ENCODE results near the gene GULP1.

Gene GULP1

GRCh38 chr2:188327518-188328213 lies 36.0 kb downstream of the GULP1 start:
- ATAC-seq, result no peak

GRCh38 chr2:188328419-188328818 lies 36.7 kb downstream of the GULP1 start:
- H3K4me1 Mint-ChIP-seq, result no peaks in the 10 kb centered on the region

More at GRCh38 chr2:188327518-188328213, 36.0 kb downstream of the GULP1 start:
- H3K9me3 Mint-ChIP-seq, result peaks cover 5% of the 10 kb centered on the region
- no peak for DNase-seq (ENCODE audit: low spot score in 2 of 2)
- no peaks in the 10 kb centered on the region for H3K4me1 Mint-ChIP-seq
- no peak overlapping the region for H3K27ac Mint-ChIP-seq
- H3K36me3 Mint-ChIP-seq, result no peaks in the 10 kb centered on the region
- no peak overlapping the region for H3K4me3 Mint-ChIP-seq

GRCh38 chr2:188330316-188331053 lies 38.8 kb downstream of the GULP1 start:
- H3K27ac Mint-ChIP-seq, result no peak overlapping the region

More at GRCh38 chr2:188328419-188328818, 36.7 kb downstream of the GULP1 start:
- DNase-seq (ENCODE audit: low spot score in 2 of 2) (no peak), ATAC-seq (no peak)
- Mint-ChIP-seq H3K27ac (no peak overlapping the region), H3K4me3 (no peak overlapping the region), H3K9me3 (no peaks in the 10 kb centered on the region), H3K36me3 (no peaks in the 10 kb centered on the region)

DNA sequence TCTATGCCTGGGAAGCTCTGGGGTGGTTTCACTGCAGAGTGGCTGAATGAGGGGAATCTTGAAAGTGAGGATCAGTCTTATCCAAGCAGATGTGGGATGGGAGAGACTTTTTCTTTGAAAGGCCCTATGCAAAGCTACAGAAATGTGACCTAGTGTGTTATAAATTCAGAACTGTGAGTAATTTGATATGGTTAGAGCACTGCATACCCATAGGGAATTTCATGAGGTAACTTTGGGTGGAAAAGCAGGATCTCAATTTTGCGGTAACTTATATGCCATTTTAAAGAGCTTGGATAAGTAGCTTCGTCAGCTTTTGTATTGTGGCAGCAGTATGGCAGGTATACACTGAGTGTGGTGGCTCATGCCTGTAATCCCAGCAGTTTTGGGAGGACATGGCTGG lies 40.9 kb downstream of the GULP1 start:
- Mint-ChIP-seq H3K4me3 (no peak overlapping the region), H3K4me1 (no peaks in the 10 kb centered on the region), H3K27ac (no peak overlapping the region), H3K36me3 (no peaks in the 10 kb centered on the region), H3K9me3 (no peaks in the 10 kb centered on the region)
- DNase-seq (ENCODE audit: low spot score in 2 of 2), result no peak
- ATAC-seq, result no peak

More at GRCh38 chr2:188330316-188331053, 38.8 kb downstream of the GULP1 start:
- no peaks in the 10 kb centered on the region for H3K36me3 Mint-ChIP-seq
- H3K9me3 Mint-ChIP-seq, result no peaks in the 10 kb centered on the region
- DNase-seq (ENCODE audit: low spot score in 2 of 2) (no peak), ATAC-seq (no peak)
- H3K4me3 Mint-ChIP-seq, result no peak overlapping the region
- H3K4me1 Mint-ChIP-seq, result no peaks in the 10 kb centered on the region

GRCh38 chr2:188333751-188334524 lies 42.3 kb downstream of the GULP1 start:
- ATAC-seq (no peak), DNase-seq (ENCODE audit: low spot score in 2 of 2) (no peak)
- H3K36me3 Mint-ChIP-seq, result no peaks in the 10 kb centered on the region
- no peak overlapping the region for H3K27ac Mint-ChIP-seq
- no peak overlapping the region for H3K4me3 Mint-ChIP-seq
- H3K4me1 Mint-ChIP-seq, result no peaks in the 10 kb centered on the region
- H3K9me3 Mint-ChIP-seq, result no peaks in the 10 kb centered on the region

GRCh38 chr2:188338463-188338862 lies 46.8 kb downstream of the GULP1 start:
- H3K4me3 Mint-ChIP-seq, result no peak overlapping the region
- H3K4me1 Mint-ChIP-seq, result no peaks in the 10 kb centered on the region
- no peaks in the 10 kb centered on the region for H3K36me3 Mint-ChIP-seq
- H3K9me3 Mint-ChIP-seq, result no peaks in the 10 kb centered on the region
- DNase-seq (ENCODE audit: low spot score in 2 of 2) (no peak), ATAC-seq (no peak)
- no peak overlapping the region for H3K27ac Mint-ChIP-seq

DNA sequence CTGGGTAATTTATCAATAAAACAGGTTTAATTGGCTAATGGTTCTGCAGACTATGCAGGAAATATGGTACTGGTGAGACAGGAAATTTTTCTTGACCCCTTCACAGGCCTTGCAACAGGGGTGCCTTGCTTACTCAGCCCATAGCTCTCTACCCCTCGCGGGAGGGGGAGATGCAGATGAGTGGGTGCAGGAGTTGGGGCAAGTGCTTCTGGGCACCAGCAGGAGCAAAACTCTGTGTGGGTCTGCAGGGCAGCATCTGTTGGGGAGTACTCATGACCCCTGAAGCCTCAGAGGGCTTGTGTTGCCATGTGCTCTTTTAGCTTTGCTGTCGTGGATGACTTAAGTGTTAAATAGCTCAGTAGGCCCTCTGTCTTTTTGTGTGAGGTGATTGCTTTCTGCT lies 48.6 kb downstream of the GULP1 start:
- H3K27ac Mint-ChIP-seq, result no peak overlapping the region
- no peaks in the 10 kb centered on the region for H3K36me3 Mint-ChIP-seq
- ATAC-seq, result no peak
- no peaks in the 10 kb centered on the region for H3K9me3 Mint-ChIP-seq
- DNase-seq (ENCODE audit: low spot score in 2 of 2), result no peak
- H3K4me3 Mint-ChIP-seq, result no peak overlapping the region
- H3K4me1 Mint-ChIP-seq, result no peaks in the 10 kb centered on the region

- no peak overlapping the region for H3K4me3 Mint-ChIP-seq
- H3K27ac Mint-ChIP-seq, result no peak overlapping the region
- H3K36me3 Mint-ChIP-seq, result no peaks in the 10 kb centered on the region
- no peaks in the 10 kb centered on the region for H3K9me3 Mint-ChIP-seq
- H3K4me1 Mint-ChIP-seq, result no peaks in the 10 kb centered on the region
- DNase-seq (ENCODE audit: low spot score in 2 of 2), result no peak
- no peak for ATAC-seq
Measured at GRCh38 chr2:188345020-188345419, 53.3 kb downstream of the GULP1 start.

DNA sequence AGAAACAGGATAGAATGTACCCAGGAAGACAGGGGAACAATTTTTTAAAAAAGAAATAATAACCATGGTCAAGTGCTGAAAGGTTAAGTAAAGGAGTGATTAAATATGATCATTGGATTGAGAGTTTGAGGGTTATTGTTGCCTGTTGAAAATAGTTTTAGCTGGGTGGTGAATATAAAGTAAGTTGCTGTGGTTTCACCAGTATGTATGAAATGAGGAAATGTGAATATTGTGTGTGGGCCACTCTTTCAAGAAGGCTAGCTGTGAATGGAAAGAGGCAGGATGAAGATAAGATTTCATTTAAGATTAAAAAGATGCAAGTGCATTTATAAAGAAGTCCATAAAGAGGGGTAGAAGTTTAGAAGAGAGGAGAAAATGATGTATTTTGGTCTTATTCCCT lies 53.8 kb downstream of the GULP1 start:
- ATAC-seq (no peak), DNase-seq (ENCODE audit: low spot score in 2 of 2) (no peak)
- Mint-ChIP-seq H3K9me3 (no peaks in the 10 kb centered on the region), H3K27ac (no peak overlapping the region), H3K4me3 (no peak overlapping the region), H3K4me1 (no peaks in the 10 kb centered on the region), H3K36me3 (no peaks in the 10 kb centered on the region)

- H3K4me3 Mint-ChIP-seq, result no peak overlapping the region
- H3K36me3 Mint-ChIP-seq, result no peaks in the 10 kb centered on the region
- DNase-seq (ENCODE audit: low spot score in 2 of 2) (no peak), ATAC-seq (no peak)
- H3K27ac Mint-ChIP-seq, result no peak overlapping the region
- H3K4me1 Mint-ChIP-seq, result no peaks in the 10 kb centered on the region
- no peaks in the 10 kb centered on the region for H3K9me3 Mint-ChIP-seq
Measured at GRCh38 chr2:188345831-188346458, 54.3 kb downstream of the GULP1 start.

- Mint-ChIP-seq H3K27ac (no peak overlapping the region), H3K9me3 (no peaks in the 10 kb centered on the region), H3K36me3 (no peaks in the 10 kb centered on the region), H3K4me3 (no peak overlapping the region), H3K4me1 (no peaks in the 10 kb centered on the region)
- no peak for DNase-seq (ENCODE audit: low spot score in 2 of 2)
- ATAC-seq, result no peak
Measured at GRCh38 chr2:188349019-188349418, 57.3 kb downstream of the GULP1 start.

DNA sequence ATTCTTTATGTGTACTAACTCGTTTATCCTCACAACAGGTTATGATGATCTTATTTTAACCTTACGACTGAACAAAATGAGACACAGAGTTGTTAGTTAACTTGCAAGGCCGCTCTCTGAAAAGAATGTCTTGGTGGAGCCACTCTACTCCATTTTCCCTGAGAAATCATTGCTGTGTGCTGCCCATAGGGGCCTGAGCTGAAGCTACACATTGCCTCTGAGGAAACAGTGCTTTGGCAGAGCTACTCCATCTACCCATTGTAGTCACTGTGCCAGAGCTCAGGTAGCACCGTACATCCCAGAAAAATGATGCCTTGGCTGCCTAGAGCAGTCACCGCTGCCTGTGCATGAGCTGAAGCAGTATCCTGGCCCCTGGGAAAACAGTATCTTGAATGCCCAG lies 61.6 kb downstream of the GULP1 start:
- DNase-seq (ENCODE audit: low spot score in 2 of 2) (no peak), ATAC-seq (no peak)
- Mint-ChIP-seq H3K9me3 (peaks cover 14% of the 10 kb centered on the region), H3K36me3 (no peaks in the 10 kb centered on the region), H3K4me1 (no peaks in the 10 kb centered on the region), H3K27ac (no peak overlapping the region), H3K4me3 (no peak overlapping the region)

- no peaks in the 10 kb centered on the region for H3K4me1 Mint-ChIP-seq
- DNase-seq (ENCODE audit: low spot score in 2 of 2) (no peak), ATAC-seq (no peak)
- H3K4me3 Mint-ChIP-seq, result no peak overlapping the region
- H3K9me3 Mint-ChIP-seq, result peaks cover 8% of the 10 kb centered on the region
- no peaks in the 10 kb centered on the region for H3K36me3 Mint-ChIP-seq
- H3K27ac Mint-ChIP-seq, result no peak overlapping the region
Measured at GRCh38 chr2:188360485-188361263, 69.0 kb downstream of the GULP1 start.

DNA sequence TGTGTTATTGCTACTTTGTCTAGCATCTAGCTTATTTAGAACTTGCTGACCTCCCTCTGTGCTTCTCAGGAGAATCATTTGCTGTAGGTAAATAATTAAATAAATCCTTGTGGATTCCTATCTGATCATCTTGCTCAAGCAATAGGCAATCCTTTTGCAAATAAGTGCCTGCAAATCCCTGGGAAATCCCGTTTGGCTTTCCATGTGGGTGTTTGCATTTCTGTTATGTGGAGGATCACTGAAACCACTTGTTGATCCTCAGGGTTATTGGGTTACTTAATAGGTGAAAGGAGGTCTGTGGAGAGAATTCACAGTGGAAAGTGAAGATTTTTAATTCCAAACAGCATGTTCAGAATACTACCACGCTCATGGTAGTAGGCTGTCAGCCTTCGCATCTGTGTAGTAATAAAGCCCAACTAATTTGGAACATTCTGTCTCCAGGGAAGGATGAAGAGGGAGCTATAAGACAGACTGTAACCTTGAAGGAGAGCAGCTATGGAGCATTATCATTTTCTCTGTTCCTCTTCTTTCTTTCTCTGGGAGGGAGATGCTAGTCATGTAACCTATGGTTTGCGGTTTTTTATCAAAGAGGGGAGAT lies 72.5 kb downstream of the GULP1 start:
- ATAC-seq (no peak), DNase-seq (ENCODE audit: low spot score in 2 of 2) (no peak)
- peaks cover 5% of the 10 kb centered on the region for H3K9me3 Mint-ChIP-seq
- no peak overlapping the region for H3K4me3 Mint-ChIP-seq
- H3K4me1 Mint-ChIP-seq, result no peaks in the 10 kb centered on the region
- no peak overlapping the region for H3K27ac Mint-ChIP-seq
- no peaks in the 10 kb centered on the region for H3K36me3 Mint-ChIP-seq
